ENCODE measurements around the gene C2CD3. TPM values are rescaled to one million over a fixed set of nuclear protein-coding genes. Genes with fewer than 3 reads are reported as not detected.
A peak's percentile ranks its signal among the peaks of the same experiment; 100 is the strongest.

Gene C2CD3
- total and polyA plus RNA-seq, 9 of the 15 experiments (the other 6 are each of a cell fraction or from before 2014, with no cell fraction given): 4.4 to 20.2 (median 15.4) TPM

- TF ChIP-seq ZMIZ1 (IDR thresholded peaks at IDR 0.05; ENCODE audit: low read depth in 2 of 2, low read length in 2 of 2): peak in 1 of 2 experiments; percentile 89; a peak in 2 of 4 replicates
- no peak; the same call in 1 of the 2 replicates for TF ChIP-seq JUN (IDR thresholded peaks at IDR 0.05; ENCODE audit: borderline replicate concordance, low read depth, low read length)
- no peak for TF ChIP-seq JUN (CRISPR knock-in tag; IDR thresholded peaks at IDR 0.05; ENCODE audit: borderline replicate concordance)
- TF ChIP-seq SMAD2 (IDR thresholded peaks at IDR 0.05; ENCODE audit: low read depth, low read length): no peak
- no peak for TF ChIP-seq NCOA2 (IDR thresholded peaks at IDR 0.05; ENCODE audit: partially characterized antibody in 2 of 2)
- TF ChIP-seq ZNF124 (CRISPR knock-in tag; IDR thresholded peaks at IDR 0.05): no peak
- TF ChIP-seq TOE1 (IDR thresholded peaks at IDR 0.05; ENCODE audit: borderline replicate concordance): peak; percentile 32; the same call in 1 of the 2 replicates
- TF ChIP-seq TOE1 (CRISPR knock-in tag; IDR thresholded peaks at IDR 0.05; ENCODE audit: borderline replicate concordance, low read depth): 0 out of 2 replicates have a peak, but pooled peaks have one; percentile 12
- no peak for TF ChIP-seq ZKSCAN8 (CRISPR knock-in tag; IDR thresholded peaks at IDR 0.05)
- TF ChIP-seq CREB5 (CRISPR knock-in tag; IDR thresholded peaks at IDR 0.05): no peak
- TF ChIP-seq CCNT2 (IDR thresholded peaks at IDR 0.05; ENCODE audit: borderline replicate concordance, extremely low read depth, insufficient read length, low read depth, low read length): peak; percentile 98
- peak; percentile 30; the same call in 1 of the 2 replicates for TF ChIP-seq ZBTB2 (IDR thresholded peaks at IDR 0.05)
- no peak for TF ChIP-seq KAT7 (CRISPR knock-in tag; IDR thresholded peaks at IDR 0.05; ENCODE audit: borderline replicate concordance)
- 0 out of 2 replicates have a peak, but pooled peaks have one; percentile 7 for TF ChIP-seq MAFG (tag; conservative IDR thresholded peaks at IDR 0.05)
- no peak for TF ChIP-seq POLR2AphosphoS2 (IDR thresholded peaks at IDR 0.05; ENCODE audit: low read length)
- no peak for TF ChIP-seq ZZZ3 (IDR thresholded peaks at IDR 0.05)
- no peak for TF ChIP-seq CHD4 (IDR thresholded peaks at IDR 0.05; ENCODE audit: insufficient read depth, insufficient replicate concordance, low read depth, low read length, poor library complexity, severe bottlenecking)
- peak; percentile 98 for TF ChIP-seq ARID1B (IDR thresholded peaks at IDR 0.05)
- no peak for TF ChIP-seq NCOA1 (IDR thresholded peaks at IDR 0.05; ENCODE audit: low read depth)
- peak; percentile 66 for TF ChIP-seq HMGN3 (IDR thresholded peaks at IDR 0.05; ENCODE audit: borderline replicate concordance, extremely low read depth, insufficient read length, low read depth, low read length)
- no peak for TF ChIP-seq RBM17 (IDR thresholded peaks at IDR 0.05; ENCODE audit: borderline replicate concordance, low read depth, low read length)
These were observed 154.7 kb downstream of the C2CD3 start (continued) for GRCh38 chr11:74015919-74016684.
